Neural cell (in vitro differentiated cells): ENCODE results near the gene YEATS4. TPM values are rescaled to one million over a fixed set of nuclear protein-coding genes. Genes with fewer than 3 reads are reported as not detected.

ENCODE experiments used
- H2AFZ ChIP-seq: fragments of 200-600, 300-800 bp; sonication (generic), shearing (Covaris generic); 2 replicates; pipeline ENCODE4 v1.6.0; 2014; ENCODE audit warnings: low read depth, mild to moderate bottlenecking, antibody characterized with exemption, low read length, moderate library complexity
- H3F3A ChIP-seq: fragments of 200-600 bp; shearing (Covaris generic); 2 replicates; pipeline ENCODE4 v1.6.1; 2016; ENCODE audit warnings: mild to moderate bottlenecking, moderate library complexity, mixed read lengths, antibody characterized with exemption, low read length; ENCODE audit not compliant: insufficient read depth, poor library complexity, severe bottlenecking
- H3K27ac ChIP-seq: fragments of 200-600, 300-800 bp; sonication (generic), shearing (Covaris generic); 2 replicates; pipeline ENCODE4 v1.5.1; 2014; ENCODE audit warnings: mild to moderate bottlenecking, low read length, moderate library complexity
- H3K27me3 ChIP-seq: fragments of 300-800, 200-600 bp; sonication (generic), shearing (Covaris generic); 2 replicates; pipeline ENCODE4 v1.6.0; 2014; ENCODE audit warnings: mild to moderate bottlenecking, low read depth, low read length, moderate library complexity; ENCODE audit not compliant: insufficient read depth
- H3K36me3 ChIP-seq: fragments of 300-800, 200-600 bp; sonication (generic), shearing (Covaris generic); 2 replicates; pipeline ENCODE4 v1.5.1; 2014; ENCODE audit warnings: mild to moderate bottlenecking, antibody characterized with exemption, low read length, moderate library complexity; ENCODE audit not compliant: insufficient read depth
- H3K4me2 ChIP-seq: fragments of 300-800, 200-600 bp; sonication (generic), shearing (Covaris generic); 2 replicates; pipeline ENCODE4 v1.6.0; 2014; ENCODE audit warnings: mild to moderate bottlenecking, low read length
- H3K4me3 ChIP-seq: fragments of 300-800, 200-600 bp; sonication (generic), shearing (Covaris generic); 2 replicates; pipeline ENCODE4 v1.5.1; 2014; ENCODE audit warnings: mild to moderate bottlenecking, low read length, moderate library complexity
- H3K79me2 ChIP-seq: fragments of 200-600 bp; shearing (Covaris generic); replicated peaks from 2 replicates; pipeline ENCODE4 v1.6.0; 2014; ENCODE audit warnings: mild to moderate bottlenecking, low read length, moderate library complexity; ENCODE audit not compliant: insufficient read depth
- H3K9ac ChIP-seq: fragments of 300-800, 200-600 bp; sonication (generic), shearing (Covaris generic); 2 replicates; pipeline ENCODE4 v1.6.1; 2016; ENCODE audit warnings: mild to moderate bottlenecking, low read length, mixed read lengths
- H3K9me2 ChIP-seq: fragments of 200-600 bp; shearing (Covaris generic); 2 replicates; pipeline ENCODE4 v1.6.1; 2016; ENCODE audit warnings: mild to moderate bottlenecking, low read length, mixed read lengths; ENCODE audit not compliant: insufficient read depth
- H3K9me3 ChIP-seq: fragments of 200-600, 300-800 bp; sonication (generic), shearing (Covaris generic); 2 replicates; pipeline ENCODE4 v1.6.1; 2016; ENCODE audit warnings: mild to moderate bottlenecking, mixed run types, low read length, moderate library complexity, mixed read lengths
- H4K20me1 ChIP-seq: fragments of 200-600 bp; shearing (Covaris generic); 2 replicates; pipeline ENCODE4 v1.6.1; 2016; ENCODE audit warnings: mild to moderate bottlenecking, mixed run types; ENCODE audit not compliant: insufficient read depth
- EP300 ChIP-seq: fragments of 450-650 bp; conservative IDR thresholded peaks from 2 replicates; pipeline ENCODE4 v1.6.1; 2014; ENCODE audit warnings: antibody characterized with exemption, mild to moderate bottlenecking, moderate library complexity; ENCODE audit not compliant: poor library complexity, severe bottlenecking
- EZH2 ChIP-seq: fragments of 200-600, 300-800 bp; shearing (Covaris generic), sonication (generic); IDR thresholded peaks from 2 replicates; pipeline ENCODE4 v1.6.1; 2014; ENCODE audit warnings: antibody characterized with exemption, low read length, borderline replicate concordance, mild to moderate bottlenecking; ENCODE audit not compliant: insufficient read depth, poor library complexity, severe bottlenecking
- MXI1 ChIP-seq: fragments of 450-650 bp; conservative IDR thresholded peaks from 2 replicates; pipeline ENCODE4 v1.6.1; 2014; ENCODE audit warnings: antibody characterized with exemption, mild to moderate bottlenecking; ENCODE audit not compliant: poor library complexity, severe bottlenecking
- POLR2AphosphoS5 ChIP-seq: IDR thresholded peaks from 2 replicates; pipeline ENCODE4 v1.6.1; 2012
- RAD21 ChIP-seq: fragments of 450-650 bp; conservative IDR thresholded peaks from 2 replicates; pipeline ENCODE4 v1.6.1; 2014; ENCODE audit warnings: antibody characterized with exemption, mild to moderate bottlenecking, moderate library complexity
- SMC3 ChIP-seq: fragments of 450-650 bp; conservative IDR thresholded peaks from 2 replicates; pipeline ENCODE4 v1.6.1; 2014; ENCODE audit warnings: antibody characterized with exemption, mild to moderate bottlenecking, moderate library complexity; ENCODE audit not compliant: poor library complexity
- TAF1 ChIP-seq: IDR thresholded peaks from 2 replicates; pipeline ENCODE4 v1.6.1; 2012; ENCODE audit warnings: low read depth
- polyA plus RNA-seq: library from polyadenylated mRNA; depleted of rRNA; stranded (reverse); fragments of >200 nt; gene quantifications from 2 replicates; pipeline ENCODE4 v1.2.3, GENCODE V29; 2014
- TF ChIP-seq, protein P1 (sequence below): IDR thresholded peaks from 2 replicates; pipeline ENCODE4 v1.6.1; 2012; ENCODE audit warnings: borderline replicate concordance
- TF ChIP-seq, protein P2 (sequence below): fragments of 450-650 bp; IDR thresholded peaks from 2 replicates; pipeline ENCODE4 v1.5.1; 2014; ENCODE audit warnings: antibody characterized with exemption, mild to moderate bottlenecking, moderate library complexity; ENCODE audit not compliant: poor library complexity, severe bottlenecking

YEATS4 gene
- polyA plus RNA-seq, 1 donor from 2014 or later = 227 TPM

DNA sequence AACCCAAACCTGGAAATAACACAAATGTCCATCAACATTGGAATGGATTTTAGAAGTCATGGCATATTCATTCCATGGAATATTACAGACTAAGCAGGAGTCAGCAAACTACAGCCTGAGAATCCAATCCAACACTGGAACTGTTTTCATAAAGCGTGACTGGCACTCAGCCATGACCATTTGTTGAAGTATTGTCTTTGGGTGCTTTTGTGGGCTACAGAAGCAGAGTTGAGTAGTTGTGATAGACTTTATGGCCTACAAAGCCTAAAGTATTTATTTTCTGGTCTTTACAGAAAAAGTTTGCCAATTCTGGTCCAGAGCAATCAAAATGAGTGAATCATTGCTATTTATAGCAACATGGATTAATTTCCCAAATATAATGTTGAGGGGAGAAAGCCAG lies 76.1 kb downstream of the YEATS4 start:
- Histone ChIP-seq H3K4me3 (no peak overlapping the region), H3K36me3 (no peaks in the 10 kb centered on the region), H3K9me2 (no peaks in the 10 kb centered on the region), H3F3A (no peaks in the 10 kb centered on the region), H2AFZ (no peak overlapping the region), H3K27ac (no peak overlapping the region), H4K20me1 (no peaks in the 10 kb centered on the region), H3K4me2 (no peak overlapping the region), H3K27me3 (no peaks in the 10 kb centered on the region), H3K9me3 (no peaks in the 10 kb centered on the region), H3K79me2 (no peaks in the 10 kb centered on the region), H3K9ac (no peak overlapping the region)
- TF ChIP-seq RAD21 (no peak), POLR2AphosphoS5 (no peak), TAF1 (no peak), EP300 (no peak), SMC3 (no peak), EZH2 (no peak)
- TF ChIP-seq, protein P1, sequence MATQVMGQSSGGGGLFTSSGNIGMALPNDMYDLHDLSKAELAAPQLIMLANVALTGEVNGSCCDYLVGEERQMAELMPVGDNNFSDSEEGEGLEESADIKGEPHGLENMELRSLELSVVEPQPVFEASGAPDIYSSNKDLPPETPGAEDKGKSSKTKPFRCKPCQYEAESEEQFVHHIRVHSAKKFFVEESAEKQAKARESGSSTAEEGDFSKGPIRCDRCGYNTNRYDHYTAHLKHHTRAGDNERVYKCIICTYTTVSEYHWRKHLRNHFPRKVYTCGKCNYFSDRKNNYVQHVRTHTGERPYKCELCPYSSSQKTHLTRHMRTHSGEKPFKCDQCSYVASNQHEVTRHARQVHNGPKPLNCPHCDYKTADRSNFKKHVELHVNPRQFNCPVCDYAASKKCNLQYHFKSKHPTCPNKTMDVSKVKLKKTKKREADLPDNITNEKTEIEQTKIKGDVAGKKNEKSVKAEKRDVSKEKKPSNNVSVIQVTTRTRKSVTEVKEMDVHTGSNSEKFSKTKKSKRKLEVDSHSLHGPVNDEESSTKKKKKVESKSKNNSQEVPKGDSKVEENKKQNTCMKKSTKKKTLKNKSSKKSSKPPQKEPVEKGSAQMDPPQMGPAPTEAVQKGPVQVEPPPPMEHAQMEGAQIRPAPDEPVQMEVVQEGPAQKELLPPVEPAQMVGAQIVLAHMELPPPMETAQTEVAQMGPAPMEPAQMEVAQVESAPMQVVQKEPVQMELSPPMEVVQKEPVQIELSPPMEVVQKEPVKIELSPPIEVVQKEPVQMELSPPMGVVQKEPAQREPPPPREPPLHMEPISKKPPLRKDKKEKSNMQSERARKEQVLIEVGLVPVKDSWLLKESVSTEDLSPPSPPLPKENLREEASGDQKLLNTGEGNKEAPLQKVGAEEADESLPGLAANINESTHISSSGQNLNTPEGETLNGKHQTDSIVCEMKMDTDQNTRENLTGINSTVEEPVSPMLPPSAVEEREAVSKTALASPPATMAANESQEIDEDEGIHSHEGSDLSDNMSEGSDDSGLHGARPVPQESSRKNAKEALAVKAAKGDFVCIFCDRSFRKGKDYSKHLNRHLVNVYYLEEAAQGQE = no peak
- TF ChIP-seq, protein P2, sequence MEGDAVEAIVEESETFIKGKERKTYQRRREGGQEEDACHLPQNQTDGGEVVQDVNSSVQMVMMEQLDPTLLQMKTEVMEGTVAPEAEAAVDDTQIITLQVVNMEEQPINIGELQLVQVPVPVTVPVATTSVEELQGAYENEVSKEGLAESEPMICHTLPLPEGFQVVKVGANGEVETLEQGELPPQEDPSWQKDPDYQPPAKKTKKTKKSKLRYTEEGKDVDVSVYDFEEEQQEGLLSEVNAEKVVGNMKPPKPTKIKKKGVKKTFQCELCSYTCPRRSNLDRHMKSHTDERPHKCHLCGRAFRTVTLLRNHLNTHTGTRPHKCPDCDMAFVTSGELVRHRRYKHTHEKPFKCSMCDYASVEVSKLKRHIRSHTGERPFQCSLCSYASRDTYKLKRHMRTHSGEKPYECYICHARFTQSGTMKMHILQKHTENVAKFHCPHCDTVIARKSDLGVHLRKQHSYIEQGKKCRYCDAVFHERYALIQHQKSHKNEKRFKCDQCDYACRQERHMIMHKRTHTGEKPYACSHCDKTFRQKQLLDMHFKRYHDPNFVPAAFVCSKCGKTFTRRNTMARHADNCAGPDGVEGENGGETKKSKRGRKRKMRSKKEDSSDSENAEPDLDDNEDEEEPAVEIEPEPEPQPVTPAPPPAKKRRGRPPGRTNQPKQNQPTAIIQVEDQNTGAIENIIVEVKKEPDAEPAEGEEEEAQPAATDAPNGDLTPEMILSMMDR = no peak

GRCh38 chr12:69437073-69437472 lies 77.5 kb downstream of the YEATS4 start:
- Histone ChIP-seq H4K20me1 (no peaks in the 10 kb centered on the region), H3K36me3 (no peaks in the 10 kb centered on the region), H3F3A (no peaks in the 10 kb centered on the region), H3K9me2 (no peaks in the 10 kb centered on the region), H3K9ac (no peak overlapping the region), H3K4me3 (no peak overlapping the region), H3K79me2 (no peaks in the 10 kb centered on the region), H3K27ac (no peak overlapping the region), H2AFZ (no peak overlapping the region), H3K9me3 (no peaks in the 10 kb centered on the region), H3K4me2 (no peak overlapping the region), H3K27me3 (no peaks in the 10 kb centered on the region)
- no peak for TF ChIP-seq SMC3
- TF ChIP-seq TAF1 = no peak
- TF ChIP-seq EP300 = no peak
- no peak for TF ChIP-seq POLR2AphosphoS5
- no peak for TF ChIP-seq MXI1
- TF ChIP-seq, protein P2 = no peak
- TF ChIP-seq EZH2 = no peak
- TF ChIP-seq RAD21 = no peak
- TF ChIP-seq, protein P1 = no peak
